ENCODE measurements around the gene GNS. TPM values are rescaled to one million over a fixed set of nuclear protein-coding genes. Genes with fewer than 3 reads are reported as not detected.

The GNS gene
- total RNA-seq, 1 donor, result 126 TPM

GRCh38 chr12:64685050-64685449, 74.2 kb downstream of the GNS start:
- Histone ChIP-seq H3K4me3 (ENCODE audit: low read length) (no peak overlapping the region), H3K27me3 (ENCODE audit: insufficient read depth, low read length) (no peaks in the 10 kb centered on the region), H3K9me3 (ENCODE audit: low read depth, low read length) (no peaks in the 10 kb centered on the region), H3K4me1 (ENCODE audit: insufficient read depth, low read length) (peaks cover 72% of the 10 kb centered on the region)

GRCh38 chr12:64683816-64684543, 75.2 kb downstream of the GNS start:
- H3K4me3 ChIP-seq (ENCODE audit: low read length), result no peak overlapping the region
- H3K4me1 ChIP-seq (ENCODE audit: insufficient read depth, low read length), result peaks cover 82% of the 10 kb centered on the region
- no peaks in the 10 kb centered on the region for H3K9me3 ChIP-seq (ENCODE audit: low read depth, low read length)
- no peaks in the 10 kb centered on the region for H3K27me3 ChIP-seq (ENCODE audit: insufficient read depth, low read length)

GRCh38 chr12:64682572-64683277, 76.5 kb downstream of the GNS start:
- no peak overlapping the region for H3K4me3 ChIP-seq (ENCODE audit: low read length)
- no peaks in the 10 kb centered on the region for H3K9me3 ChIP-seq (ENCODE audit: low read depth, low read length)
- H3K27me3 ChIP-seq (ENCODE audit: insufficient read depth, low read length), result no peaks in the 10 kb centered on the region
- peaks cover 82% of the 10 kb centered on the region for H3K4me1 ChIP-seq (ENCODE audit: insufficient read depth, low read length)

- no peaks in the 10 kb centered on the region for H3K27me3 ChIP-seq (ENCODE audit: insufficient read depth, low read length)
- H3K4me1 ChIP-seq (ENCODE audit: insufficient read depth, low read length), result peaks cover 94% of the 10 kb centered on the region
- no peak overlapping the region for H3K4me3 ChIP-seq (ENCODE audit: low read length)
- H3K9me3 ChIP-seq (ENCODE audit: low read depth, low read length), result no peaks in the 10 kb centered on the region
Measured at GRCh38 chr12:64681200-64682052, 77.8 kb downstream of the GNS start.

GRCh38 chr12:64680235-64680634, 79.0 kb downstream of the GNS start:
- Histone ChIP-seq H3K9me3 (ENCODE audit: low read depth, low read length) (no peaks in the 10 kb centered on the region), H3K4me1 (ENCODE audit: insufficient read depth, low read length) (peaks cover 98% of the 10 kb centered on the region), H3K4me3 (ENCODE audit: low read length) (no peak overlapping the region), H3K27me3 (ENCODE audit: insufficient read depth, low read length) (no peaks in the 10 kb centered on the region)

GRCh38 chr12:64679487-64680001, 79.7 kb downstream of the GNS start:
- Histone ChIP-seq H3K27me3 (ENCODE audit: insufficient read depth, low read length) (no peaks in the 10 kb centered on the region), H3K9me3 (ENCODE audit: low read depth, low read length) (no peaks in the 10 kb centered on the region), H3K4me3 (ENCODE audit: low read length) (no peak overlapping the region), H3K4me1 (ENCODE audit: insufficient read depth, low read length) (peaks cover 98% of the 10 kb centered on the region)

- Histone ChIP-seq H3K4me1 (ENCODE audit: insufficient read depth, low read length) (peaks cover 98% of the 10 kb centered on the region), H3K9me3 (ENCODE audit: low read depth, low read length) (no peaks in the 10 kb centered on the region), H3K4me3 (ENCODE audit: low read length) (no peak overlapping the region)
Measured at GRCh38 chr12:64678835-64679234, 80.4 kb downstream of the GNS start.

GRCh38 chr12:64678248-64678647, 81.0 kb downstream of the GNS start:
- no peaks in the 10 kb centered on the region for H3K9me3 ChIP-seq (ENCODE audit: low read depth, low read length)
- no peaks in the 10 kb centered on the region for H3K27me3 ChIP-seq (ENCODE audit: insufficient read depth, low read length)
- H3K4me3 ChIP-seq (ENCODE audit: low read length), result no peak overlapping the region
- H3K4me1 ChIP-seq (ENCODE audit: insufficient read depth, low read length), result peaks cover 98% of the 10 kb centered on the region

More at GRCh38 chr12:64678835-64679234, 80.4 kb downstream of the GNS start:
- H3K27me3 ChIP-seq (ENCODE audit: insufficient read depth, low read length), result no peaks in the 10 kb centered on the region

GRCh38 chr12:64675795-64676194, 83.4 kb downstream of the GNS start:
- Histone ChIP-seq H3K9me3 (ENCODE audit: low read depth, low read length) (no peaks in the 10 kb centered on the region), H3K4me1 (ENCODE audit: insufficient read depth, low read length) (peaks cover 97% of the 10 kb centered on the region), H3K27me3 (ENCODE audit: insufficient read depth, low read length) (no peaks in the 10 kb centered on the region), H3K4me3 (ENCODE audit: low read length) (no peak overlapping the region)

- Histone ChIP-seq H3K4me1 (ENCODE audit: insufficient read depth, low read length) (peaks cover 97% of the 10 kb centered on the region), H3K9me3 (ENCODE audit: low read depth, low read length) (no peaks in the 10 kb centered on the region), H3K4me3 (ENCODE audit: low read length) (no peak overlapping the region), H3K27me3 (ENCODE audit: insufficient read depth, low read length) (no peaks in the 10 kb centered on the region)
Measured at GRCh38 chr12:64674367-64674922, 84.8 kb downstream of the GNS start.

GRCh38 chr12:64673490-64674169, 85.6 kb downstream of the GNS start:
- Histone ChIP-seq H3K4me1 (ENCODE audit: insufficient read depth, low read length) (peaks cover 97% of the 10 kb centered on the region), H3K9me3 (ENCODE audit: low read depth, low read length) (no peaks in the 10 kb centered on the region), H3K4me3 (ENCODE audit: low read length) (no peak overlapping the region), H3K27me3 (ENCODE audit: insufficient read depth, low read length) (no peaks in the 10 kb centered on the region)

- no peaks in the 10 kb centered on the region for H3K27me3 ChIP-seq (ENCODE audit: insufficient read depth, low read length)
Measured at GRCh38 chr12:64672925-64673409, 86.2 kb downstream of the GNS start.

GRCh38 chr12:64671681-64672080, 87.5 kb downstream of the GNS start:
- H3K27me3 ChIP-seq (ENCODE audit: insufficient read depth, low read length), result no peaks in the 10 kb centered on the region
- H3K4me1 ChIP-seq (ENCODE audit: insufficient read depth, low read length), result peaks cover 97% of the 10 kb centered on the region
- H3K4me3 ChIP-seq (ENCODE audit: low read length), result no peak overlapping the region
- H3K9me3 ChIP-seq (ENCODE audit: low read depth, low read length), result no peaks in the 10 kb centered on the region

More at GRCh38 chr12:64672925-64673409, 86.2 kb downstream of the GNS start:
- H3K4me1 ChIP-seq (ENCODE audit: insufficient read depth, low read length), result peaks cover 97% of the 10 kb centered on the region
- H3K4me3 ChIP-seq (ENCODE audit: low read length), result no peak overlapping the region
- H3K9me3 ChIP-seq (ENCODE audit: low read depth, low read length), result no peaks in the 10 kb centered on the region
